Loucy (cell line): Measurements from ENCODE around the gene PIGR.

ENCODE experiments used
- CTCF ChIP-seq: fragments of 200-600 bp; sonication (generic); conservative IDR thresholded peaks from 2 replicates; pipeline ENCODE4 v1.5.1; 2014; ENCODE audit warnings: mild to moderate bottlenecking, antibody characterized with exemption, low read length
- EZH2phosphoT487 ChIP-seq: fragments of 200-600 bp; IDR thresholded peaks from 2 replicates; pipeline ENCODE4 v1.6.1; 2018; ENCODE audit warnings: antibody characterized with exemption, mild to moderate bottlenecking, moderate library complexity, borderline replicate concordance

- TF ChIP-seq EZH2phosphoT487 = no peak
- no peak for TF ChIP-seq CTCF
These were observed 11.9 kb upstream of the PIGR start for GRCh38 chr1:206958144-206958543.
